ENCODE results near the gene CLTCL1. TPM values are rescaled to one million over a fixed set of nuclear protein-coding genes. Genes with fewer than 3 reads are reported as not detected.
"Not testable (repeated sequence)": the region's sequence is repeated elsewhere in the genome, so short reads cannot be mapped to it uniquely, and the experiment has no call there.

The CLTCL1 gene
- total RNA-seq, 4 donors from 2014 or later = 5.7 to 11.7 (median 8.4) TPM

- Histone ChIP-seq H3K27ac (peak overlapping the region in 1 of 4 donors; percentile 18), H3K27me3 (no peaks in the 10 kb centered on the region), H3K36me3 (peaks cover 0 to 14% of the 10 kb centered on the region in 2 donors), H3K4me3 (no peak overlapping the region), H3K4me1 (peaks cover 0 to 9% (median 0%) of the 10 kb centered on the region in 3 donors), H3K9me3 (peaks cover 0 to 6% (median 0%) of the 10 kb centered on the region in 3 donors)
- WGBS, 2 donors (ENCODE audit: low coverage in 1 of 2) = 90 to 92% methylated on average over 4 to 6 of the region's 6 CpGs
- ATAC-seq = no peak
- TF ChIP-seq POLR2AphosphoS5 (IDR thresholded peaks at IDR 0.05) = no peak
- no peak for TF ChIP-seq CTCF (IDR thresholded peaks at IDR 0.05)
- TF ChIP-seq POLR2A (IDR thresholded peaks at IDR 0.05) = no peak
- TF ChIP-seq EP300 (IDR thresholded peaks at IDR 0.05) = no peak
Observed at GRCh38 chr22:19260194-19260593, 31.3 kb downstream of the CLTCL1 start.

- not testable (repeated sequence) for H3K4me3 ChIP-seq, H3K27ac ChIP-seq, H3K4me1 ChIP-seq, ATAC-seq, H3K27me3 ChIP-seq, H3K9me3 ChIP-seq
- WGBS, 2 donors (ENCODE audit: low coverage in 1 of 2) = 94% methylated on average over 4 of the region's 4 CpGs; no CpG with 5 or more reads in 1 of the 2 donors
- H3K36me3 ChIP-seq = peaks cover 0 to 17% of the 10 kb centered on the region in 2 donors
Observed at GRCh38 chr22:19258968-19259288, 32.6 kb downstream of the CLTCL1 start.

GRCh38 chr22:19258371-19258770 lies 33.1 kb downstream of the CLTCL1 start:
- 95% methylated on average over 3 of the region's 7 CpGs; no CpG with 5 or more reads in 1 of the 2 donors for WGBS, 2 donors (ENCODE audit: low coverage in 1 of 2)
- Histone ChIP-seq H3K4me3 (no peak overlapping the region), H3K27me3 (no peaks in the 10 kb centered on the region), H3K4me1 (peaks cover 0 to 9% (median 0%) of the 10 kb centered on the region in 3 donors), H3K36me3 (peaks cover 0 to 22% of the 10 kb centered on the region in 2 donors), H3K9me3 (peaks cover 0 to 9% (median 0%) of the 10 kb centered on the region in 3 donors), H3K27ac (no peak overlapping the region)
- no peak for ATAC-seq
- TF ChIP-seq POLR2A (IDR thresholded peaks at IDR 0.05) (no peak), POLR2AphosphoS5 (IDR thresholded peaks at IDR 0.05) (no peak), CTCF (IDR thresholded peaks at IDR 0.05) (no peak), EP300 (IDR thresholded peaks at IDR 0.05) (no peak)

GRCh38 chr22:19256362-19256761 lies 35.2 kb downstream of the CLTCL1 start:
- H3K4me1 ChIP-seq, H3K4me3 ChIP-seq, ATAC-seq, H3K27ac ChIP-seq, H3K27me3 ChIP-seq, H3K9me3 ChIP-seq: not testable (repeated sequence)
- 91 to 100% methylated on average over 1 to 7 of the region's 8 CpGs for WGBS, 2 donors (ENCODE audit: low coverage in 1 of 2)
- peaks cover 0 to 38% of the 10 kb centered on the region in 2 donors for H3K36me3 ChIP-seq

GRCh38 chr22:19253143-19253542 lies 38.4 kb downstream of the CLTCL1 start:
- WGBS, 2 donors (ENCODE audit: low coverage in 1 of 2) = 95 to 97% methylated on average over 11 to 12 of the region's 12 CpGs
- Histone ChIP-seq H3K4me1 (no peaks in the 10 kb centered on the region), H3K36me3 (peaks cover 0 to 44% of the 10 kb centered on the region in 2 donors), H3K27me3 (no peaks in the 10 kb centered on the region), H3K9me3 (peaks cover 0 to 9% (median 0%) of the 10 kb centered on the region in 3 donors), H3K4me3 (no peak overlapping the region), H3K27ac (no peak overlapping the region)
- ATAC-seq = no peak
- no peak for TF ChIP-seq POLR2AphosphoS5 (IDR thresholded peaks at IDR 0.05)
- no peak for TF ChIP-seq POLR2A (IDR thresholded peaks at IDR 0.05)
- TF ChIP-seq EP300 (IDR thresholded peaks at IDR 0.05) = no peak
- no peak for TF ChIP-seq CTCF (IDR thresholded peaks at IDR 0.05)

- peaks cover 0 to 32% of the 10 kb centered on the region in 2 donors for H3K36me3 ChIP-seq
- WGBS, 2 donors (ENCODE audit: low coverage in 1 of 2) = 65 to 75% methylated on average over 3 to 6 of the region's 10 CpGs
- H3K4me1 ChIP-seq = no peaks in the 10 kb centered on the region
- no peak overlapping the region for H3K27ac ChIP-seq
- TF ChIP-seq POLR2A (IDR thresholded peaks at IDR 0.05) (no peak), CTCF (IDR thresholded peaks at IDR 0.05) (no peak), POLR2AphosphoS5 (IDR thresholded peaks at IDR 0.05) (no peak), EP300 (IDR thresholded peaks at IDR 0.05) (no peak)
- no peaks in the 10 kb centered on the region for H3K27me3 ChIP-seq
- no peak for ATAC-seq
- H3K9me3 ChIP-seq = no peaks in the 10 kb centered on the region
- no peak overlapping the region for H3K4me3 ChIP-seq
Observed at GRCh38 chr22:19244600-19245352, 46.7 kb downstream of the CLTCL1 start.
